Testis (tissue), 3 donors: ENCODE measurements around the gene NUDT14. TPM values are rescaled to one million over a fixed set of nuclear protein-coding genes. Genes with fewer than 3 reads are reported as not detected.

Experiments
- DNase-seq: peaks from one replicate; pipeline ENCODE4 v3.0.0-alpha.2; 2019
- H3K27ac ChIP-seq, 2 donors: fragments of 200-600 bp; sonication (generic); one replicate each; pipeline ENCODE4 v1.5.1; 2019
- H3K27me3 ChIP-seq: fragments of 200-600 bp; sonication (generic); one replicate; pipeline ENCODE4 v1.5.1; 2019
- H3K36me3 ChIP-seq: fragments of 200-600 bp; sonication (generic); one replicate; pipeline ENCODE4 v1.5.1; 2017; ENCODE audit warnings: low read depth; ENCODE audit errors: missing control alignments
- H3K4me1 ChIP-seq: fragments of 200-600 bp; sonication (generic); one replicate; pipeline ENCODE4 v1.5.1; 2019
- H3K4me3 ChIP-seq, 2 donors: fragments of 200-600 bp; sonication (generic); one replicate each; pipeline ENCODE4 v1.5.1; 2017 to 2019
- H3K9me3 ChIP-seq: fragments of 200-600 bp; sonication (generic); one replicate; pipeline ENCODE4 v1.5.1; 2017
- POLR2A ChIP-seq: fragments of 450-650 bp; IDR thresholded peaks from one replicate; pipeline ENCODE4 v1.6.1; 2017; ENCODE audit warnings: antibody characterized with exemption, mild to moderate bottlenecking, moderate library complexity
- WGBS, 2 donors: methylation state at CpG; one replicate each; pipeline ENCODE4 v1.1.5; 2018; 5-methylcytosine and 5-hydroxymethylcytosine counted together
- intact Hi-C: fragments of 100-400 bp; cut with DNase I; formaldehyde crosslinking; loops from one replicate; pipeline ENCODE4 v1.15.1; 2023; ENCODE audit warnings: low total_unique reads
- polyA plus RNA-seq: library from polyadenylated mRNA; stranded (reverse); fragments of 350-450 nt; fragmentation: Illumina TruSeq; extraction: RNeasy Lipid Tissue Mini Kit (QIAGEN cat#74804); gene quantifications from one replicate; pipeline ENCODE4 v1.2.3, GENCODE V29; 2014; ENCODE audit warnings: low read depth, low replicate concordance; ENCODE audit not compliant: insufficient read depth
- total RNA-seq, 2 donors: library from RNA; depleted of rRNA; stranded (reverse); fragments of >200 nt; gene quantifications; one replicate each; pipeline ENCODE4 v1.2.3, GENCODE V29; 2016
- TF ChIP-seq, protein P1 (sequence below), 3 experiments: fragments of 450-650 bp in 2 of 3; fragments of 200-600 bp in 1 of 3; sonication (generic) in 1 of 3; IDR thresholded peaks; one replicate each; pipeline ENCODE4 v1.5.1; 2016 to 2019; ENCODE audit warnings: antibody characterized with exemption in 3 of 3, mild to moderate bottlenecking in 2 of 3, moderate library complexity in 1 of 3

The NUDT14 gene
- total and polyA plus RNA-seq, 3 donors from 2014 or later = 22.0 to 40.0 (median 28.1) TPM

DNA sequence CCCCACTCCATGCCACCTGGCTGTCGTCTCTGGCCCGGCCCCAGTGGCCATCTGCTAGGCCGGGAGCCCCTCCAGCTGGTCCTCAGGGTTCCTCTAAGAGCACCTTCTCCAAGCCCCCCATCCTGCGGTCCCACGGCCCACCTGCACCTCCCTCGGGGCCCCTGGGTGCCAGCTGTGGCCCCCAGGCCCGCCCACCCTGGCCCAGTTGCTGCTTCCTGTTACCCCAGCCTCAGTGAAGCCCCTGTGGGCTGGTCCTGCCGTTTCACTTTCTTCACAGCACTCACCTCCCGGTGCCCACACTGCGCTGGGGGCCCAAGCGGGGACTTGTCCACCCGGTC, 27.6 kb upstream of the NUDT14 start:
- no peak for TF ChIP-seq POLR2A
- TF ChIP-seq, protein P1, sequence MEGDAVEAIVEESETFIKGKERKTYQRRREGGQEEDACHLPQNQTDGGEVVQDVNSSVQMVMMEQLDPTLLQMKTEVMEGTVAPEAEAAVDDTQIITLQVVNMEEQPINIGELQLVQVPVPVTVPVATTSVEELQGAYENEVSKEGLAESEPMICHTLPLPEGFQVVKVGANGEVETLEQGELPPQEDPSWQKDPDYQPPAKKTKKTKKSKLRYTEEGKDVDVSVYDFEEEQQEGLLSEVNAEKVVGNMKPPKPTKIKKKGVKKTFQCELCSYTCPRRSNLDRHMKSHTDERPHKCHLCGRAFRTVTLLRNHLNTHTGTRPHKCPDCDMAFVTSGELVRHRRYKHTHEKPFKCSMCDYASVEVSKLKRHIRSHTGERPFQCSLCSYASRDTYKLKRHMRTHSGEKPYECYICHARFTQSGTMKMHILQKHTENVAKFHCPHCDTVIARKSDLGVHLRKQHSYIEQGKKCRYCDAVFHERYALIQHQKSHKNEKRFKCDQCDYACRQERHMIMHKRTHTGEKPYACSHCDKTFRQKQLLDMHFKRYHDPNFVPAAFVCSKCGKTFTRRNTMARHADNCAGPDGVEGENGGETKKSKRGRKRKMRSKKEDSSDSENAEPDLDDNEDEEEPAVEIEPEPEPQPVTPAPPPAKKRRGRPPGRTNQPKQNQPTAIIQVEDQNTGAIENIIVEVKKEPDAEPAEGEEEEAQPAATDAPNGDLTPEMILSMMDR (IDR thresholded peaks at IDR 0.05) = no peak
- WGBS, 2 donors = 91 to 94% methylated on average over 10 to 12 of the region's 12 CpGs
- Histone ChIP-seq H3K27ac (no peak overlapping the region), H3K4me1 (peaks cover 7% of the 10 kb centered on the region), H3K36me3 (no peaks in the 10 kb centered on the region), H3K27me3 (no peaks in the 10 kb centered on the region), H3K9me3 (no peaks in the 10 kb centered on the region), H3K4me3 (no peak overlapping the region)
- intact Hi-C loops = loop anchor here (10.0 kb wide), 1 partner anchor 76 kb away; no protein-coding TSS in a partner anchor
- no peak for DNase-seq

- no peaks in the 10 kb centered on the region for H3K27me3 ChIP-seq
- no peak for DNase-seq
- intact Hi-C loops = loop anchor here (10.0 kb wide), 1 partner anchor 77 kb away; no protein-coding TSS in a partner anchor
These were observed 27.1 kb upstream of the NUDT14 start for GRCh38 chr14:105207996-105208737.

DNA sequence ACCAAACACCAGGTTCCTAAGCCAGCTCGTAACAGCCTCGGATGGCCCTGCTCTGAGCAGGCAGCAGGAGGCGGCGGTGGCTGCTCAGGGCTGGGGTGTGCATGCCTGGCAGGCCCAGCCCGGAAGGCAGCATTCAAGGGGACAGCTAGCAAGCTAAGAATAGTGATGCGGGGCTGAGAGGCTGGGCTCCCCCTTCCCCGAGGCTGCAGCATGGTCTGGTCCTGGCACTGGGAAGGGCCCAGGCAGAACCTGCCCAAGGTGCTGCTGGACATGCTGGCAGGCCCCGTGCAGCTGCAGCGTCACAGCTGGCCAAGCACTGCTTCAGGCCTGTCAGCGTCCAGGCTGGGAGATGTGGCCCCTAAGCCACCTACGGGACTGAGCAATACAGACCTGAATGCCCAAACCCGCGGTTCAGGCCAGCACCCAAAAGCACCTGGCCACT, 26.4 kb upstream of the NUDT14 start:
- Histone ChIP-seq H3K4me3 (no peak overlapping the region), H3K36me3 (no peaks in the 10 kb centered on the region), H3K4me1 (peaks cover 10% of the 10 kb centered on the region), H3K27ac (no peak overlapping the region), H3K9me3 (no peaks in the 10 kb centered on the region), H3K27me3 (no peaks in the 10 kb centered on the region)
- intact Hi-C loops = loop anchor here (10.0 kb wide), 1 partner anchor 77 kb away; no protein-coding TSS in a partner anchor
- DNase-seq = no peak
- TF ChIP-seq, protein P1 (IDR thresholded peaks at IDR 0.05) = no peak
- no peak for TF ChIP-seq POLR2A
- WGBS, 2 donors = 70 to 89% methylated on average over 7 to 8 of the region's 13 CpGs

More at GRCh38 chr14:105207996-105208737, 27.1 kb upstream of the NUDT14 start:
- no peak overlapping the region for H3K4me3 ChIP-seq
- no peak for TF ChIP-seq POLR2A
- TF ChIP-seq, protein P1 (IDR thresholded peaks at IDR 0.05) = no peak
- no peaks in the 10 kb centered on the region for H3K36me3 ChIP-seq
- WGBS, 2 donors = 90% methylated on average over 20 to 25 of the region's 25 CpGs
- H3K27ac ChIP-seq = no peak overlapping the region
- no peaks in the 10 kb centered on the region for H3K9me3 ChIP-seq
- peaks cover 8% of the 10 kb centered on the region for H3K4me1 ChIP-seq

GRCh38 chr14:105206873-105207272, 25.8 kb upstream of the NUDT14 start:
- H3K27ac ChIP-seq = no peak overlapping the region
- TF ChIP-seq, protein P1 (IDR thresholded peaks at IDR 0.05) = no peak
- no peak for TF ChIP-seq POLR2A
- DNase-seq = no peak
- H3K9me3 ChIP-seq = no peaks in the 10 kb centered on the region
- intact Hi-C loops = loop anchor here (10.0 kb wide), 1 partner anchor 78 kb away; no protein-coding TSS in a partner anchor
- H3K36me3 ChIP-seq = no peaks in the 10 kb centered on the region
- H3K27me3 ChIP-seq = no peaks in the 10 kb centered on the region
- WGBS, 2 donors = 51 to 71% methylated on average over 5 of the region's 5 CpGs
- H3K4me3 ChIP-seq = no peak overlapping the region
- peaks cover 12% of the 10 kb centered on the region for H3K4me1 ChIP-seq
